GM21447 (cell line): ENCODE data around the gene RARA.
"Not testable (repeated sequence)": the region's sequence is repeated elsewhere in the genome, so short reads cannot be mapped to it uniquely, and the experiment has no call there.

Source experiments
- ATAC-seq: cut with Tn5 transposase; IDR thresholded peaks from one replicate; pipeline ENCODE4 v1.9.1; 2021; ENCODE audit not compliant: unreplicated experiment

The RARA gene

GRCh38 chr17:40373999-40374398 lies 65.0 kb downstream of the RARA start:
- no peak for ATAC-seq

GRCh38 chr17:40374821-40375498 lies 66.0 kb downstream of the RARA start:
- ATAC-seq, result no peak

GRCh38 chr17:40375786-40376185 lies 66.8 kb downstream of the RARA start:
- ATAC-seq, result not testable (repeated sequence)

- not testable (repeated sequence) for ATAC-seq
Observed at GRCh38 chr17:40376541-40376940, 67.6 kb downstream of the RARA start.

- no peak for ATAC-seq
Observed at GRCh38 chr17:40377832-40378231, 68.9 kb downstream of the RARA start.

GRCh38 chr17:40378966-40379365 lies 70.0 kb downstream of the RARA start:
- ATAC-seq, result no peak

- no peak for ATAC-seq
Observed at GRCh38 chr17:40382251-40382650, 73.3 kb downstream of the RARA start.

GRCh38 chr17:40386555-40386954 lies 77.6 kb downstream of the RARA start:
- not testable (repeated sequence) for ATAC-seq

GRCh38 chr17:40399185-40399584 lies 90.2 kb downstream of the RARA start:
- ATAC-seq, result no peak

- no peak for ATAC-seq
Observed at GRCh38 chr17:40402668-40403067, 93.7 kb downstream of the RARA start.

GRCh38 chr17:40404003-40404402 lies 95.0 kb downstream of the RARA start:
- ATAC-seq, result no peak
